GM23338 (cell line): ENCODE results near the gene JAM3. TPM values are rescaled to one million over a fixed set of nuclear protein-coding genes. Genes with fewer than 3 reads are reported as not detected.

Experiments used
- ATAC-seq: fragments of 200-7000 bp; cut with Tn5 transposase; 3 replicates; pipeline ENCODE4 v1.9.1; 2020
- DNase-seq: peaks from one replicate; pipeline ENCODE4 v3.0.0-alpha.2; 2015; ENCODE audit warnings: low spot score
- H2AFZ ChIP-seq: fragments of 200-600 bp; sonication (generic); 2 replicates; pipeline ENCODE4 v1.8.0; 2016; ENCODE audit warnings: antibody characterized with exemption, mild to moderate bottlenecking, moderate library complexity
- H3F3A ChIP-seq: fragments of 200-600 bp; sonication (generic); replicated peaks from 2 replicates; pipeline ENCODE4 v1.8.0; 2017; ENCODE audit warnings: antibody characterized with exemption, mixed run types, low read depth
- H3K27ac ChIP-seq: fragments of 200-600 bp; sonication (generic); 2 replicates; pipeline ENCODE4 v1.6.1; 2016; ENCODE audit warnings: low read depth
- H3K27me3 ChIP-seq: fragments of 200-600 bp; sonication (generic); 2 replicates; pipeline ENCODE4 v1.8.0; 2016; ENCODE audit warnings: mild to moderate bottlenecking, mixed run types, moderate library complexity; ENCODE audit not compliant: insufficient read depth
- H3K36me3 ChIP-seq: fragments of 200-600 bp; sonication (generic); 2 replicates; pipeline ENCODE4 v1.8.0; 2016; ENCODE audit warnings: mild to moderate bottlenecking; ENCODE audit not compliant: insufficient read depth
- H3K4me1 ChIP-seq: fragments of 200-600 bp; sonication (generic); 2 replicates; pipeline ENCODE4 v1.8.0; 2016; ENCODE audit warnings: mild to moderate bottlenecking, moderate library complexity; ENCODE audit not compliant: insufficient read depth
- H3K4me2 ChIP-seq: fragments of 200-600 bp; sonication (generic); 2 replicates; pipeline ENCODE4 v1.7.1; 2017; ENCODE audit warnings: mixed run types
- H3K4me3 ChIP-seq: fragments of 200-600 bp; sonication (generic); 2 replicates; pipeline ENCODE4 v1.6.1; 2016; ENCODE audit warnings: mixed run types
- H3K79me2 ChIP-seq: fragments of 200-600 bp; sonication (generic); replicated peaks from 2 replicates; pipeline ENCODE4 v1.8.0; 2017; ENCODE audit warnings: mild to moderate bottlenecking; ENCODE audit not compliant: insufficient read depth
- H3K9me2 ChIP-seq: fragments of 200-600 bp; sonication (generic); 2 replicates; pipeline ENCODE4 v1.8.0; 2017; ENCODE audit not compliant: insufficient read depth
- H4K20me1 ChIP-seq: fragments of 200-600 bp; sonication (generic); replicated peaks from 2 replicates; pipeline ENCODE4 v1.8.0; 2017; ENCODE audit warnings: mild to moderate bottlenecking; ENCODE audit not compliant: insufficient read depth
- H3K27ac Mint-ChIP-seq: 2 replicates; pipeline ENCODE4 v1.8.0; 2020; ENCODE audit warnings: inconsistent platforms, mild to moderate bottlenecking, moderate library complexity, mixed read lengths
- H3K27me3 Mint-ChIP-seq: 3 replicates; pipeline ENCODE4 v1.8.0; 2022; ENCODE audit warnings: low read depth, mild to moderate bottlenecking, moderate library complexity, mixed read lengths, inconsistent platforms; ENCODE audit not compliant: insufficient read depth, poor library complexity
- H3K36me3 Mint-ChIP-seq: 3 replicates; pipeline ENCODE4 v1.8.0; 2021; ENCODE audit warnings: low read depth, mild to moderate bottlenecking, inconsistent platforms, moderate library complexity, mixed read lengths
- H3K4me1 Mint-ChIP-seq: 3 replicates; pipeline ENCODE4 v1.8.0; 2020; ENCODE audit warnings: mild to moderate bottlenecking, inconsistent platforms, mixed read lengths
- H3K4me3 Mint-ChIP-seq: 3 replicates; pipeline ENCODE4 v1.8.0; 2021; ENCODE audit warnings: moderate library complexity, mild to moderate bottlenecking, inconsistent platforms, mixed read lengths
- H3K9me3 Mint-ChIP-seq: 3 replicates; pipeline ENCODE4 v1.8.0; 2020; ENCODE audit warnings: moderate library complexity, mild to moderate bottlenecking, inconsistent platforms, mixed read lengths
- CREB1 ChIP-seq: fragments of 250-450 bp; sonication (Bioruptor Pico); IDR thresholded peaks from 2 replicates; pipeline ENCODE4 v1.5.0; 2020; ENCODE audit warnings: low read depth, mild to moderate bottlenecking, moderate library complexity
- EZH2 ChIP-seq: fragments of 200-600 bp; sonication (generic); IDR thresholded peaks from one replicate; pipeline ENCODE4 v1.8.0; 2017; ENCODE audit warnings: antibody characterized with exemption, mild to moderate bottlenecking, low read depth; ENCODE audit not compliant: unreplicated experiment
- JUNB ChIP-seq: IDR thresholded peaks from one replicate; pipeline ENCODE4 v1.6.1; 2016; ENCODE audit warnings: antibody characterized with exemption; ENCODE audit not compliant: unreplicated experiment
- NANOG ChIP-seq: IDR thresholded peaks from 2 replicates; pipeline ENCODE4 v1.6.1; 2016; ENCODE audit warnings: antibody characterized with exemption, borderline replicate concordance
- STAT1 ChIP-seq: IDR thresholded peaks from one replicate; pipeline ENCODE4 v1.6.1; 2016; ENCODE audit warnings: antibody characterized with exemption; ENCODE audit not compliant: unreplicated experiment
- ZNF114 ChIP-seq: fragments of 250-450 bp; sonication (Bioruptor Pico); IDR thresholded peaks from 2 replicates; pipeline ENCODE4 v1.5.0; 2020; ENCODE audit warnings: mild to moderate bottlenecking, moderate library complexity
- polyA plus RNA-seq: library from polyadenylated mRNA; unstranded; fragments of >200 nt; fragmentation: Nextera tagmentation; extraction: Ambion mirVana; gene quantifications from 2 replicates; pipeline ENCODE4 v1.2.1, GENCODE V29; 2016
- total RNA-seq: library from RNA; depleted of rRNA; stranded (reverse); fragments of >200 nt; shearing (Covaris generic); gene quantifications from 2 replicates; pipeline ENCODE4 v1.2.3, GENCODE V29; 2014
- TF ChIP-seq, protein P1 (sequence below): fragments of 250-450 bp; sonication (Bioruptor Pico); IDR thresholded peaks from 2 replicates; pipeline ENCODE4 v1.5.0; 2020; ENCODE audit warnings: mild to moderate bottlenecking, moderate library complexity
- TF ChIP-seq, protein P2 (sequence below): IDR thresholded peaks from 2 replicates; pipeline ENCODE4 v1.6.1; 2016; ENCODE audit warnings: antibody characterized with exemption
- TF ChIP-seq, protein P3 (sequence below), 2 experiments: fragments of 200-600 bp in 1 of 2; sonication (generic) in 1 of 2; conservative IDR thresholded peaks; 2 replicates each; pipeline versions ENCODE4 v1.5.1 to v1.6.1; 2016 to 2017; ENCODE audit warnings: antibody characterized with exemption in 2 of 2, low read depth in 2 of 2, mild to moderate bottlenecking in 2 of 2, moderate library complexity in 1 of 2

Gene JAM3
- total and polyA plus RNA-seq, 2 experiments from 2014 or later = 14.1 to 41.5 TPM

DNA sequence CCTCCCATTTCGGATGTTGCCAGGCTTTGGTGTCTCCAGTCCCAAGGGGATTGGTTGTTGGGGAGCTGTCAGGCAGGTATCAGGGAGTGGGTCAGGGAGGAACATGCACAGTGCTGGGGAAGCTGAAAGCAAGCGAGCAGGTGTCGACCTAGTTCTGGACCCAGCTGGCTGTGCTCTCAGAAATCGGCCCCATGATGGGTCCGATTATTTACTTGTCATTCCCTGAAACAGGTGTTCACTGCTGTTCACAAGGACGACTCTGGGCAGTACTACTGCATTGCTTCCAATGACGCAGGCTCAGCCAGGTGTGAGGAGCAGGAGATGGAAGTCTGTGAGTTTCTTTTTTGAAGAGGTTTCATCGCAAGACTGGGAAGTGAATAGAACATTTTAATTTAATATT is 76.8 kb downstream of the JAM3 start:
- Histone ChIP-seq H3K79me2 (no peaks in the 10 kb centered on the region), H3K9me2 (peaks cover 4% of the 10 kb centered on the region; the same call in 1 of the 2 replicates), H3K36me3 (peaks cover 26% of the 10 kb centered on the region; the same call in 1 of the 2 replicates), H3K4me2 (no peak overlapping the region), H3F3A (0 out of 2 replicates have a peak, but pooled peaks cover 3% of the 10 kb centered on the region), H2AFZ (no peak overlapping the region), H3K4me1 (no peaks in the 10 kb centered on the region), H3K4me3 (no peak overlapping the region), H3K27me3 (no peaks in the 10 kb centered on the region), H3K27ac (no peak overlapping the region), H4K20me1 (peaks cover 3% of the 10 kb centered on the region)
- no peak overlapping the region for H3K4me3 Mint-ChIP-seq
- H3K27ac Mint-ChIP-seq = no peak overlapping the region
- ATAC-seq (no peak), DNase-seq (no peak)
- no peaks in the 10 kb centered on the region for H3K4me1 Mint-ChIP-seq
- peaks cover 90% of the 10 kb centered on the region for H3K36me3 Mint-ChIP-seq
- peaks cover 69% of the 10 kb centered on the region for H3K9me3 Mint-ChIP-seq
- TF ChIP-seq ZNF114 (CRISPR knock-in tag) (no peak), NANOG (no peak), JUNB (no peak), STAT1 (no peak), CREB1 (no peak), EZH2 (no peak)
- TF ChIP-seq, protein P1, sequence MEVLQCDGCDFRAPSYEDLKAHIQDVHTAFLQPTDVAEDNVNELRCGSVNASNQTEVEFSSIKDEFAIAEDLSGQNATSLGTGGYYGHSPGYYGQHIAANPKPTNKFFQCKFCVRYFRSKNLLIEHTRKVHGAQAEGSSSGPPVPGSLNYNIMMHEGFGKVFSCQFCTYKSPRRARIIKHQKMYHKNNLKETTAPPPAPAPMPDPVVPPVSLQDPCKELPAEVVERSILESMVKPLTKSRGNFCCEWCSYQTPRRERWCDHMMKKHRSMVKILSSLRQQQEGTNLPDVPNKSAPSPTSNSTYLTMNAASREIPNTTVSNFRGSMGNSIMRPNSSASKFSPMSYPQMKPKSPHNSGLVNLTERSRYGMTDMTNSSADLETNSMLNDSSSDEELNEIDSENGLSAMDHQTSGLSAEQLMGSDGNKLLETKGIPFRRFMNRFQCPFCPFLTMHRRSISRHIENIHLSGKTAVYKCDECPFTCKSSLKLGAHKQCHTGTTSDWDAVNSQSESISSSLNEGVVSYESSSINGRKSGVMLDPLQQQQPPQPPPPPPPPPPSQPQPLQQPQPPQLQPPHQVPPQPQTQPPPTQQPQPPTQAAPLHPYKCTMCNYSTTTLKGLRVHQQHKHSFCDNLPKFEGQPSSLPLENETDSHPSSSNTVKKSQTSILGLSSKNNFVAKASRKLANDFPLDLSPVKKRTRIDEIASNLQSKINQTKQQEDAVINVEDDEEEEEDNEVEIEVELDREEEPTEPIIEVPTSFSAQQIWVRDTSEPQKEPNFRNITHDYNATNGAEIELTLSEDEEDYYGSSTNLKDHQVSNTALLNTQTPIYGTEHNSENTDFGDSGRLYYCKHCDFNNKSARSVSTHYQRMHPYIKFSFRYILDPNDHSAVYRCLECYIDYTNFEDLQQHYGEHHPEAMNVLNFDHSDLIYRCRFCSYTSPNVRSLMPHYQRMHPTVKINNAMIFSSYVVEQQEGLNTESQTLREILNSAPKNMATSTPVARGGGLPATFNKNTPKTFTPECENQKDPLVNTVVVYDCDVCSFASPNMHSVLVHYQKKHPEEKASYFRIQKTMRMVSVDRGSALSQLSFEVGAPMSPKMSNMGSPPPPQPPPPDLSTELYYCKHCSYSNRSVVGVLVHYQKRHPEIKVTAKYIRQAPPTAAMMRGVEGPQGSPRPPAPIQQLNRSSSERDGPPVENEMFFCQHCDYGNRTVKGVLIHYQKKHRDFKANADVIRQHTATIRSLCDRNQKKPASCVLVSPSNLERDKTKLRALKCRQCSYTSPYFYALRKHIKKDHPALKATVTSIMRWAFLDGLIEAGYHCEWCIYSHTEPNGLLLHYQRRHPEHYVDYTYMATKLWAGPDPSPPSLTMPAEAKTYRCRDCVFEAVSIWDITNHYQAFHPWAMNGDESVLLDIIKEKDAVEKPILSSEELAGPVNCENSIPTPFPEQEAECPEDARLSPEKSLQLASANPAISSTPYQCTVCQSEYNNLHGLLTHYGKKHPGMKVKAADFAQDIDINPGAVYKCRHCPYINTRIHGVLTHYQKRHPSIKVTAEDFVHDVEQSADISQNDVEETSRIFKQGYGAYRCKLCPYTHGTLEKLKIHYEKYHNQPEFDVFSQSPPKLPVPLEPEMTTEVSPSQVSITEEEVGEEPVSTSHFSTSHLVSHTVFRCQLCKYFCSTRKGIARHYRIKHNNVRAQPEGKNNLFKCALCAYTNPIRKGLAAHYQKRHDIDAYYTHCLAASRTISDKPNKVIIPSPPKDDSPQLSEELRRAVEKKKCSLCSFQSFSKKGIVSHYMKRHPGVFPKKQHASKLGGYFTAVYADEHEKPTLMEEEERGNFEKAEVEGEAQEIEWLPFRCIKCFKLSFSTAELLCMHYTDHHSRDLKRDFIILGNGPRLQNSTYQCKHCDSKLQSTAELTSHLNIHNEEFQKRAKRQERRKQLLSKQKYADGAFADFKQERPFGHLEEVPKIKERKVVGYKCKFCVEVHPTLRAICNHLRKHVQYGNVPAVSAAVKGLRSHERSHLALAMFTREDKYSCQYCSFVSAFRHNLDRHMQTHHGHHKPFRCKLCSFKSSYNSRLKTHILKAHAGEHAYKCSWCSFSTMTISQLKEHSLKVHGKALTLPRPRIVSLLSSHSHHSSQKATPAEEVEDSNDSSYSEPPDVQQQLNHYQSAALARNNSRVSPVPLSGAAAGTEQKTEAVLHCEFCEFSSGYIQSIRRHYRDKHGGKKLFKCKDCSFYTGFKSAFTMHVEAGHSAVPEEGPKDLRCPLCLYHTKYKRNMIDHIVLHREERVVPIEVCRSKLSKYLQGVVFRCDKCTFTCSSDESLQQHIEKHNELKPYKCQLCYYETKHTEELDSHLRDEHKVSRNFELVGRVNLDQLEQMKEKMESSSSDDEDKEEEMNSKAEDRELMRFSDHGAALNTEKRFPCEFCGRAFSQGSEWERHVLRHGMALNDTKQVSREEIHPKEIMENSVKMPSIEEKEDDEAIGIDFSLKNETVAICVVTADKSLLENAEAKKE (CRISPR knock-in tag) = no peak
- TF ChIP-seq, protein P2, sequence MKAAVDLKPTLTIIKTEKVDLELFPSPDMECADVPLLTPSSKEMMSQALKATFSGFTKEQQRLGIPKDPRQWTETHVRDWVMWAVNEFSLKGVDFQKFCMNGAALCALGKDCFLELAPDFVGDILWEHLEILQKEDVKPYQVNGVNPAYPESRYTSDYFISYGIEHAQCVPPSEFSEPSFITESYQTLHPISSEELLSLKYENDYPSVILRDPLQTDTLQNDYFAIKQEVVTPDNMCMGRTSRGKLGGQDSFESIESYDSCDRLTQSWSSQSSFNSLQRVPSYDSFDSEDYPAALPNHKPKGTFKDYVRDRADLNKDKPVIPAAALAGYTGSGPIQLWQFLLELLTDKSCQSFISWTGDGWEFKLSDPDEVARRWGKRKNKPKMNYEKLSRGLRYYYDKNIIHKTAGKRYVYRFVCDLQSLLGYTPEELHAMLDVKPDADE = no peak
- TF ChIP-seq, protein P3, sequence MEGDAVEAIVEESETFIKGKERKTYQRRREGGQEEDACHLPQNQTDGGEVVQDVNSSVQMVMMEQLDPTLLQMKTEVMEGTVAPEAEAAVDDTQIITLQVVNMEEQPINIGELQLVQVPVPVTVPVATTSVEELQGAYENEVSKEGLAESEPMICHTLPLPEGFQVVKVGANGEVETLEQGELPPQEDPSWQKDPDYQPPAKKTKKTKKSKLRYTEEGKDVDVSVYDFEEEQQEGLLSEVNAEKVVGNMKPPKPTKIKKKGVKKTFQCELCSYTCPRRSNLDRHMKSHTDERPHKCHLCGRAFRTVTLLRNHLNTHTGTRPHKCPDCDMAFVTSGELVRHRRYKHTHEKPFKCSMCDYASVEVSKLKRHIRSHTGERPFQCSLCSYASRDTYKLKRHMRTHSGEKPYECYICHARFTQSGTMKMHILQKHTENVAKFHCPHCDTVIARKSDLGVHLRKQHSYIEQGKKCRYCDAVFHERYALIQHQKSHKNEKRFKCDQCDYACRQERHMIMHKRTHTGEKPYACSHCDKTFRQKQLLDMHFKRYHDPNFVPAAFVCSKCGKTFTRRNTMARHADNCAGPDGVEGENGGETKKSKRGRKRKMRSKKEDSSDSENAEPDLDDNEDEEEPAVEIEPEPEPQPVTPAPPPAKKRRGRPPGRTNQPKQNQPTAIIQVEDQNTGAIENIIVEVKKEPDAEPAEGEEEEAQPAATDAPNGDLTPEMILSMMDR (conservative IDR thresholded peaks at IDR 0.05; ENCODE audit: low read depth in 2 of 2) = no peak
- H3K27me3 Mint-ChIP-seq = peaks cover 14% of the 10 kb centered on the region
